ENCODE data around the gene NARS2.

The NARS2 gene

GRCh38 chr11:78510025-78510596, 64.6 kb downstream of the NARS2 start:
- no peak overlapping the region for H3K9ac ChIP-seq
- no peak overlapping the region for H3K27ac ChIP-seq
- no peak overlapping the region for H2AFZ ChIP-seq (ENCODE audit: low read depth)
- no peaks in the 10 kb centered on the region for H3K36me3 ChIP-seq (ENCODE audit: insufficient read depth)
- H3K4me2 ChIP-seq = no peak overlapping the region
- no peaks in the 10 kb centered on the region for H3K27me3 ChIP-seq (ENCODE audit: insufficient read depth, low read depth)
- H3K4me3 ChIP-seq (IDR thresholded peaks at IDR 0.05; ENCODE audit: insufficient read depth, low read depth, low read length) = no peak overlapping the region
- no peaks in the 10 kb centered on the region for H3K79me2 ChIP-seq (ENCODE audit: insufficient read depth, low read depth)
- TF ChIP-seq CTCF (conservative IDR thresholded peaks at IDR 0.05; ENCODE audit: low read depth, low read length) = no peak
- no peaks in the 10 kb centered on the region for H4K20me1 ChIP-seq (ENCODE audit: insufficient read depth)
- H3K4me1 ChIP-seq (ENCODE audit: low read depth, poor library complexity, severe bottlenecking) = no peaks in the 10 kb centered on the region

GRCh38 chr11:78504708-78505107, 70.0 kb downstream of the NARS2 start:
- H3K79me2 ChIP-seq (ENCODE audit: insufficient read depth, low read depth) = no peaks in the 10 kb centered on the region
- no peak overlapping the region for H3K4me2 ChIP-seq
- H2AFZ ChIP-seq (ENCODE audit: low read depth) = no peak overlapping the region
- no peak overlapping the region for H3K4me3 ChIP-seq (IDR thresholded peaks at IDR 0.05; ENCODE audit: insufficient read depth, low read depth, low read length)
- H3K4me1 ChIP-seq (ENCODE audit: low read depth, poor library complexity, severe bottlenecking) = no peaks in the 10 kb centered on the region
- no peaks in the 10 kb centered on the region for H4K20me1 ChIP-seq (ENCODE audit: insufficient read depth)
- H3K27ac ChIP-seq = no peak overlapping the region
- no peaks in the 10 kb centered on the region for H3K36me3 ChIP-seq (ENCODE audit: insufficient read depth)
- no peak overlapping the region for H3K9ac ChIP-seq
- TF ChIP-seq CTCF (conservative IDR thresholded peaks at IDR 0.05; ENCODE audit: low read depth, low read length) = no peak
- no peaks in the 10 kb centered on the region for H3K27me3 ChIP-seq (ENCODE audit: insufficient read depth, low read depth)

GRCh38 chr11:78504181-78504580, 70.5 kb downstream of the NARS2 start:
- no peaks in the 10 kb centered on the region for H3K79me2 ChIP-seq (ENCODE audit: insufficient read depth, low read depth)
- TF ChIP-seq CTCF (conservative IDR thresholded peaks at IDR 0.05; ENCODE audit: low read depth, low read length) = no peak
- no peaks in the 10 kb centered on the region for H3K4me1 ChIP-seq (ENCODE audit: low read depth, poor library complexity, severe bottlenecking)
- H4K20me1 ChIP-seq (ENCODE audit: insufficient read depth) = no peaks in the 10 kb centered on the region
- H3K4me2 ChIP-seq = no peak overlapping the region
- no peaks in the 10 kb centered on the region for H3K36me3 ChIP-seq (ENCODE audit: insufficient read depth)
- H2AFZ ChIP-seq (ENCODE audit: low read depth) = no peak overlapping the region
- H3K27ac ChIP-seq = no peak overlapping the region
- H3K9ac ChIP-seq = no peak overlapping the region
- H3K4me3 ChIP-seq (IDR thresholded peaks at IDR 0.05; ENCODE audit: insufficient read depth, low read depth, low read length) = no peak overlapping the region
- no peaks in the 10 kb centered on the region for H3K27me3 ChIP-seq (ENCODE audit: insufficient read depth, low read depth)

DNA sequence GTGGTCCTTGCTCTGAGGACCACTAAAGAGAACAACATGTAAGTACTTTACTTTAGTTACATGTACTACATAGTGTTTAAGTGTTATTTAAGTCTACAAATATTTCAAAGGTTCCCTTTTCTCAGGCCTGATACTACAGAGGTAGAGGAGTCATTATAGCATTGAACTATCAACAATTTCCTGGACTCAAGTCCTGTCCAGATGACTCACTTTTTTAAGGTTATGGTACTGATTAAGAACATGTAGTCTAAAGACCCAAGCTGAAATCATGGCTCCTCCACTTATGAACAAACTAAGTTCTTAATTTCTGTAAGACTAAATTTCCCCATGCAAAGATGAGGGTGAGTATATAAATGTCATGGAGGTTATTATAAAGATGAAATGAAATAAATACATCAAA, 74.7 kb downstream of the NARS2 start:
- no peak for TF ChIP-seq CTCF (conservative IDR thresholded peaks at IDR 0.05; ENCODE audit: low read depth, low read length)

More for the DNA sequence above, 74.7 kb downstream of the NARS2 start:
- H3K79me2 ChIP-seq (ENCODE audit: insufficient read depth, low read depth) = no peaks in the 10 kb centered on the region
- no peak overlapping the region for H3K4me2 ChIP-seq
- peaks cover 13% of the 10 kb centered on the region for H3K4me1 ChIP-seq (ENCODE audit: low read depth, poor library complexity, severe bottlenecking)
- H3K4me3 ChIP-seq (IDR thresholded peaks at IDR 0.05; ENCODE audit: insufficient read depth, low read depth, low read length) = no peak overlapping the region
- H3K27me3 ChIP-seq (ENCODE audit: insufficient read depth, low read depth) = no peaks in the 10 kb centered on the region
- no peak overlapping the region for H3K27ac ChIP-seq
- H2AFZ ChIP-seq (ENCODE audit: low read depth) = no peak overlapping the region
- no peak overlapping the region for H3K9ac ChIP-seq
- H3K36me3 ChIP-seq (ENCODE audit: insufficient read depth) = no peaks in the 10 kb centered on the region
- H4K20me1 ChIP-seq (ENCODE audit: insufficient read depth) = no peaks in the 10 kb centered on the region
